Thyroid gland (tissue), 4 donors: ENCODE measurements around the gene NFASC.

Experiments
- CTCF ChIP-seq, 6 experiments: fragments of 200-600 bp in 3 of 6; fragments of 450-650 bp in 3 of 6; sonication (generic) in 3 of 6; IDR thresholded peaks; one replicate each; pipeline ENCODE4 v1.5.1; 2016 to 2019; ENCODE audit warnings: antibody characterized with exemption in 6 of 6, mild to moderate bottlenecking in 2 of 6, inconsistent platforms in 1 of 6, moderate library complexity in 1 of 6
- POLR2A ChIP-seq, 2 donors: fragments of 450-650 bp; IDR thresholded peaks; one replicate each; pipeline ENCODE4 v1.6.1; 2017; ENCODE audit warnings: antibody characterized with exemption in 2 of 2, mild to moderate bottlenecking in 2 of 2, moderate library complexity in 1 of 2

- no peak for TF ChIP-seq CTCF (IDR thresholded peaks at IDR 0.05)
- no peak for TF ChIP-seq POLR2A (IDR thresholded peaks at IDR 0.05)
These were observed 197.3 kb downstream of the NFASC start for GRCh38 chr1:205068001-205068400.
